Measurements from ENCODE around the gene BAZ1A.

- TF ChIP-seq, protein P1, sequence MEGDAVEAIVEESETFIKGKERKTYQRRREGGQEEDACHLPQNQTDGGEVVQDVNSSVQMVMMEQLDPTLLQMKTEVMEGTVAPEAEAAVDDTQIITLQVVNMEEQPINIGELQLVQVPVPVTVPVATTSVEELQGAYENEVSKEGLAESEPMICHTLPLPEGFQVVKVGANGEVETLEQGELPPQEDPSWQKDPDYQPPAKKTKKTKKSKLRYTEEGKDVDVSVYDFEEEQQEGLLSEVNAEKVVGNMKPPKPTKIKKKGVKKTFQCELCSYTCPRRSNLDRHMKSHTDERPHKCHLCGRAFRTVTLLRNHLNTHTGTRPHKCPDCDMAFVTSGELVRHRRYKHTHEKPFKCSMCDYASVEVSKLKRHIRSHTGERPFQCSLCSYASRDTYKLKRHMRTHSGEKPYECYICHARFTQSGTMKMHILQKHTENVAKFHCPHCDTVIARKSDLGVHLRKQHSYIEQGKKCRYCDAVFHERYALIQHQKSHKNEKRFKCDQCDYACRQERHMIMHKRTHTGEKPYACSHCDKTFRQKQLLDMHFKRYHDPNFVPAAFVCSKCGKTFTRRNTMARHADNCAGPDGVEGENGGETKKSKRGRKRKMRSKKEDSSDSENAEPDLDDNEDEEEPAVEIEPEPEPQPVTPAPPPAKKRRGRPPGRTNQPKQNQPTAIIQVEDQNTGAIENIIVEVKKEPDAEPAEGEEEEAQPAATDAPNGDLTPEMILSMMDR (IDR thresholded peaks at IDR 0.05; ENCODE audit: low read depth, low read length, missing input control), result peak; percentile 15
- TF ChIP-seq RAD21 (IDR thresholded peaks at IDR 0.05) (peak; percentile 48 to 59), GABPA (IDR thresholded peaks at IDR 0.05 in 1 of 2, conservative IDR thresholded peaks at IDR 0.05 in 1 of 2) (no peak), SP1 (IDR thresholded peaks at IDR 0.05) (peak; percentile 43), TAF1 (conservative IDR thresholded peaks at IDR 0.05) (peak; percentile 92), REST (IDR thresholded peaks at IDR 0.05) (peak; percentile 80), JUND (IDR thresholded peaks at IDR 0.05) (peak in 1 of 2 donors; percentile 36), ZBTB33 (IDR thresholded peaks at IDR 0.05) (no peak)
These were observed at the start of gene BAZ1A for GRCh38 chr14:34875031-34875922.

Data from liver (tissue), 3 donors.